ENCODE data around the gene SUGP1. TPM values are rescaled to one million over a fixed set of nuclear protein-coding genes. Genes with fewer than 3 reads are reported as not detected.

SUGP1 gene
- polyA plus RNA-seq, 1 donor from 2014 or later = 82.0 TPM

DNA sequence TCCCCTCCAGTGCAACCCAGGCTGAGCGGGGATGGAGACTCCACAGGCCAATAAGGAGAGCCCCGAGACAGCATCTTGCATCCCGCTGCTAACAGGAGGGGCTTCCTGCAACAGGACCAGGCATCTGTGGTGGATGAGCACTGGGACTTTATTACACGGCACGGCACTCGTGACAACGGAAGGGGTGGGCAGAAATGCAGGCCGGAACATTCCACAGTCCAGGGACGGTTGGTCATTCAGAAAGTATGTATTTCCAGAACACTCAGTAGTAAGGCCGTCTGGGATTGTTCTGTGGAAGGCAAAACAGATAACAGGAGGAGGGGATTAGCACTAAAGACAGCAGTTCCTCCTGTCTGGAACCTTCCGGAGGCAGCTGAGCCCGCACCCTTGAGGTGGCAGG, 43.9 kb downstream of the SUGP1 start:
- Histone ChIP-seq H3K4me3 (ENCODE audit: low read length) (no peak overlapping the region), H3K27ac (ENCODE audit: low read length) (no peak overlapping the region), H3K9ac (ENCODE audit: low read length) (no peak overlapping the region), H2AFZ (ENCODE audit: low read depth, low read length) (no peak overlapping the region), H3F3A (ENCODE audit: insufficient read depth, low read length, poor library complexity, severe bottlenecking) (no peaks in the 10 kb centered on the region), H3K9me3 (ENCODE audit: low read length) (no peaks in the 10 kb centered on the region), H3K9me2 (ENCODE audit: insufficient read depth, low read length) (no peaks in the 10 kb centered on the region), H4K20me1 (ENCODE audit: insufficient read depth) (no peaks in the 10 kb centered on the region), H3K4me2 (ENCODE audit: low read length) (no peak overlapping the region), H3K79me2 (replicated peaks; ENCODE audit: insufficient read depth, low read length) (no peaks in the 10 kb centered on the region), H3K36me3 (ENCODE audit: insufficient read depth, low read length) (no peaks in the 10 kb centered on the region), H3K27me3 (ENCODE audit: insufficient read depth, low read depth, low read length) (no peaks in the 10 kb centered on the region)
- TF ChIP-seq EP300 (conservative IDR thresholded peaks at IDR 0.05; ENCODE audit: poor library complexity, severe bottlenecking) = no peak
- no peak for TF ChIP-seq SMC3 (conservative IDR thresholded peaks at IDR 0.05; ENCODE audit: poor library complexity)
- TF ChIP-seq, protein P1, sequence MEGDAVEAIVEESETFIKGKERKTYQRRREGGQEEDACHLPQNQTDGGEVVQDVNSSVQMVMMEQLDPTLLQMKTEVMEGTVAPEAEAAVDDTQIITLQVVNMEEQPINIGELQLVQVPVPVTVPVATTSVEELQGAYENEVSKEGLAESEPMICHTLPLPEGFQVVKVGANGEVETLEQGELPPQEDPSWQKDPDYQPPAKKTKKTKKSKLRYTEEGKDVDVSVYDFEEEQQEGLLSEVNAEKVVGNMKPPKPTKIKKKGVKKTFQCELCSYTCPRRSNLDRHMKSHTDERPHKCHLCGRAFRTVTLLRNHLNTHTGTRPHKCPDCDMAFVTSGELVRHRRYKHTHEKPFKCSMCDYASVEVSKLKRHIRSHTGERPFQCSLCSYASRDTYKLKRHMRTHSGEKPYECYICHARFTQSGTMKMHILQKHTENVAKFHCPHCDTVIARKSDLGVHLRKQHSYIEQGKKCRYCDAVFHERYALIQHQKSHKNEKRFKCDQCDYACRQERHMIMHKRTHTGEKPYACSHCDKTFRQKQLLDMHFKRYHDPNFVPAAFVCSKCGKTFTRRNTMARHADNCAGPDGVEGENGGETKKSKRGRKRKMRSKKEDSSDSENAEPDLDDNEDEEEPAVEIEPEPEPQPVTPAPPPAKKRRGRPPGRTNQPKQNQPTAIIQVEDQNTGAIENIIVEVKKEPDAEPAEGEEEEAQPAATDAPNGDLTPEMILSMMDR (IDR thresholded peaks at IDR 0.05; ENCODE audit: poor library complexity, severe bottlenecking) = no peak
- no peak for TF ChIP-seq EZH2 (IDR thresholded peaks at IDR 0.05; ENCODE audit: borderline replicate concordance, insufficient read depth, low read length, poor library complexity, severe bottlenecking)
- TF ChIP-seq MXI1 (conservative IDR thresholded peaks at IDR 0.05; ENCODE audit: poor library complexity, severe bottlenecking) = no peak
- no peak for TF ChIP-seq POLR2AphosphoS5 (IDR thresholded peaks at IDR 0.05)
- no peak for TF ChIP-seq TAF1 (IDR thresholded peaks at IDR 0.05; ENCODE audit: low read depth)
- TF ChIP-seq, protein P2, sequence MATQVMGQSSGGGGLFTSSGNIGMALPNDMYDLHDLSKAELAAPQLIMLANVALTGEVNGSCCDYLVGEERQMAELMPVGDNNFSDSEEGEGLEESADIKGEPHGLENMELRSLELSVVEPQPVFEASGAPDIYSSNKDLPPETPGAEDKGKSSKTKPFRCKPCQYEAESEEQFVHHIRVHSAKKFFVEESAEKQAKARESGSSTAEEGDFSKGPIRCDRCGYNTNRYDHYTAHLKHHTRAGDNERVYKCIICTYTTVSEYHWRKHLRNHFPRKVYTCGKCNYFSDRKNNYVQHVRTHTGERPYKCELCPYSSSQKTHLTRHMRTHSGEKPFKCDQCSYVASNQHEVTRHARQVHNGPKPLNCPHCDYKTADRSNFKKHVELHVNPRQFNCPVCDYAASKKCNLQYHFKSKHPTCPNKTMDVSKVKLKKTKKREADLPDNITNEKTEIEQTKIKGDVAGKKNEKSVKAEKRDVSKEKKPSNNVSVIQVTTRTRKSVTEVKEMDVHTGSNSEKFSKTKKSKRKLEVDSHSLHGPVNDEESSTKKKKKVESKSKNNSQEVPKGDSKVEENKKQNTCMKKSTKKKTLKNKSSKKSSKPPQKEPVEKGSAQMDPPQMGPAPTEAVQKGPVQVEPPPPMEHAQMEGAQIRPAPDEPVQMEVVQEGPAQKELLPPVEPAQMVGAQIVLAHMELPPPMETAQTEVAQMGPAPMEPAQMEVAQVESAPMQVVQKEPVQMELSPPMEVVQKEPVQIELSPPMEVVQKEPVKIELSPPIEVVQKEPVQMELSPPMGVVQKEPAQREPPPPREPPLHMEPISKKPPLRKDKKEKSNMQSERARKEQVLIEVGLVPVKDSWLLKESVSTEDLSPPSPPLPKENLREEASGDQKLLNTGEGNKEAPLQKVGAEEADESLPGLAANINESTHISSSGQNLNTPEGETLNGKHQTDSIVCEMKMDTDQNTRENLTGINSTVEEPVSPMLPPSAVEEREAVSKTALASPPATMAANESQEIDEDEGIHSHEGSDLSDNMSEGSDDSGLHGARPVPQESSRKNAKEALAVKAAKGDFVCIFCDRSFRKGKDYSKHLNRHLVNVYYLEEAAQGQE (IDR thresholded peaks at IDR 0.05; ENCODE audit: borderline replicate concordance) = no peak
- TF ChIP-seq RAD21 (conservative IDR thresholded peaks at IDR 0.05) = no peak

DNA sequence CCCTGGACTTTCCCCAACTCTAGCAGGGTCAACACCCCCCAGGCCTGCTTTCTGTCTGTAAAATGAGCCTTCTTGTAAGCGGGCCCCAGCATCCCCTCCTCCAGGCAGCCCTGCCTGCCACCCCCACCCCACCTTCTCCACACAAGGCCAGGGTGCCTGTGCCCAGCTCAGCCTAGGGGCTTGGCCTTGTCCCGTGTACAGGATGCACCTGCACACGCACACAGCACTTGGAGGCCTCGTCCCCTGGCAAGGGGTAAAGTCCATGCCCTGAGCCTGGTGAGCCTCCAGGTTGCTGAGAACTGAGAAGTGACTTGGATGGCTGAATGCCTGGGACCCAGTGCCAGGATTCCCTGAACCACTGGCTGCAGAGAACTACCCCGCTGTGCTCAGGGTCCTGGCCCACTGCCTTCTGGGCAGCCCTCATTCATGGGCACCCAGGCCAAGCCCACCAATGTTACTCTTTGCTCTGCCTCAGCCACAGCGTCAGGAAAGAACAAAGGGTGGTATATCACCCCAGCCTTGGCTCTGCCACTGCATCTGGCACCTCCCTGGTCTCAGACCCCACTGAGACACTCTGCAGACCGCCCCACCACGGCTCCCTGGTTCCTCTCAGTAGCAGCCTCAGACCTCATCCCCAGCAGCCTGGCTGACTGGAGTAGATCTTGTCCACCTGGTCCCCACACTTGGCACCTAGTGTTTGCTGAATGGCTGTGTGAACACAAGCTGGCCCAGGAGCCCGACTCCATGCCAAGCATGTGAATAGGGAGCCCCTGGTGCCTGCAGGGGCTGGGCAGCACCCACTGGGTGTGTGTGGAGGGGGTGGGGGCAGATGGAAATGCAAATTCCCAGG, 45.4 kb downstream of the SUGP1 start:
- Histone ChIP-seq H3K79me2 (replicated peaks; ENCODE audit: insufficient read depth, low read length) (no peaks in the 10 kb centered on the region), H4K20me1 (ENCODE audit: insufficient read depth) (no peaks in the 10 kb centered on the region), H3K36me3 (ENCODE audit: insufficient read depth, low read length) (no peaks in the 10 kb centered on the region), H3K4me3 (ENCODE audit: low read length) (no peak overlapping the region), H3K9me2 (ENCODE audit: insufficient read depth, low read length) (no peaks in the 10 kb centered on the region), H3K9ac (ENCODE audit: low read length) (no peak overlapping the region), H3K4me2 (ENCODE audit: low read length) (no peak overlapping the region), H3F3A (ENCODE audit: insufficient read depth, low read length, poor library complexity, severe bottlenecking) (no peaks in the 10 kb centered on the region), H2AFZ (ENCODE audit: low read depth, low read length) (no peak overlapping the region), H3K27ac (ENCODE audit: low read length) (no peak overlapping the region), H3K9me3 (ENCODE audit: low read length) (no peaks in the 10 kb centered on the region), H3K27me3 (ENCODE audit: insufficient read depth, low read depth, low read length) (no peaks in the 10 kb centered on the region)
- no peak for TF ChIP-seq EZH2 (IDR thresholded peaks at IDR 0.05; ENCODE audit: borderline replicate concordance, insufficient read depth, low read length, poor library complexity, severe bottlenecking)
- TF ChIP-seq SMC3 (conservative IDR thresholded peaks at IDR 0.05; ENCODE audit: poor library complexity) = no peak
- TF ChIP-seq POLR2AphosphoS5 (IDR thresholded peaks at IDR 0.05) = no peak
- TF ChIP-seq, protein P2 (IDR thresholded peaks at IDR 0.05; ENCODE audit: borderline replicate concordance) = no peak
- no peak for TF ChIP-seq RAD21 (conservative IDR thresholded peaks at IDR 0.05)
- TF ChIP-seq, protein P1 (IDR thresholded peaks at IDR 0.05; ENCODE audit: poor library complexity, severe bottlenecking) = no peak
- TF ChIP-seq MXI1 (conservative IDR thresholded peaks at IDR 0.05; ENCODE audit: poor library complexity, severe bottlenecking) = no peak
- no peak for TF ChIP-seq TAF1 (IDR thresholded peaks at IDR 0.05; ENCODE audit: low read depth)
- no peak for TF ChIP-seq EP300 (conservative IDR thresholded peaks at IDR 0.05; ENCODE audit: poor library complexity, severe bottlenecking)

All from neural cell (in vitro differentiated cells).